GM21825 (cell line): Measurements from ENCODE around the gene CAB39.

ENCODE experiments used
- ATAC-seq: cut with Tn5 transposase; IDR thresholded peaks from one replicate; pipeline ENCODE4 v1.9.1; 2021; ENCODE audit warnings: mild to moderate bottlenecking, moderate library complexity; ENCODE audit not compliant: unreplicated experiment

CAB39 gene

GRCh38 chr2:230712443-230713330, at the start of gene CAB39:
Gene CAB39 (plus strand): TSS chr2:230712842. CDS start chr2:230760002, 47,160 bp downstream.
- ATAC-seq: peak; percentile 79

- no peak for ATAC-seq
These were observed 48.5 kb upstream of the CAB39 start for GRCh38 chr2:230664128-230664527.

GRCh38 chr2:230664844-230665243, 47.8 kb upstream of the CAB39 start:
- no peak for ATAC-seq

GRCh38 chr2:230665263-230665691, 47.4 kb upstream of the CAB39 start:
- no peak for ATAC-seq

- ATAC-seq: no peak
These were observed 46.2 kb upstream of the CAB39 start for GRCh38 chr2:230666446-230666845.

- ATAC-seq: no peak
These were observed 45.5 kb upstream of the CAB39 start for GRCh38 chr2:230666885-230667712.

- peak; percentile 53 for ATAC-seq
These were observed 44.3 kb upstream of the CAB39 start for GRCh38 chr2:230668184-230668938.

GRCh38 chr2:230668939-230669303, 43.7 kb upstream of the CAB39 start:
- ATAC-seq: peak; percentile 22

GRCh38 chr2:230669386-230669950, 43.2 kb upstream of the CAB39 start:
- ATAC-seq: no peak

GRCh38 chr2:230671117-230671516, 41.5 kb upstream of the CAB39 start:
- ATAC-seq: no peak

GRCh38 chr2:230672836-230673235, 39.8 kb upstream of the CAB39 start:
- ATAC-seq: no peak

- no peak for ATAC-seq
These were observed 38.2 kb upstream of the CAB39 start for GRCh38 chr2:230674401-230674800.

GRCh38 chr2:230674966-230675672, 37.5 kb upstream of the CAB39 start:
- no peak for ATAC-seq

GRCh38 chr2:230676546-230676945, 36.1 kb upstream of the CAB39 start:
- ATAC-seq: no peak

- no peak for ATAC-seq
These were observed 35.3 kb upstream of the CAB39 start for GRCh38 chr2:230677201-230677946.

GRCh38 chr2:230678018-230678417, 34.6 kb upstream of the CAB39 start:
- ATAC-seq: no peak

- no peak for ATAC-seq
These were observed 34.2 kb upstream of the CAB39 start for GRCh38 chr2:230678451-230678850.

- no peak for ATAC-seq
These were observed 32.0 kb upstream of the CAB39 start for GRCh38 chr2:230680463-230681170.

GRCh38 chr2:230681171-230681545, 31.5 kb upstream of the CAB39 start:
- ATAC-seq: no peak
